ENCODE data around the gene LRBA. TPM values are rescaled to one million over a fixed set of nuclear protein-coding genes. Genes with fewer than 3 reads are reported as not detected.

The LRBA gene
- total and polyA plus RNA-seq, 2 donors (not counting 3 experiments of a cell fraction or from before 2014, with no cell fraction given): 18.0 to 35.1 TPM

DNA sequence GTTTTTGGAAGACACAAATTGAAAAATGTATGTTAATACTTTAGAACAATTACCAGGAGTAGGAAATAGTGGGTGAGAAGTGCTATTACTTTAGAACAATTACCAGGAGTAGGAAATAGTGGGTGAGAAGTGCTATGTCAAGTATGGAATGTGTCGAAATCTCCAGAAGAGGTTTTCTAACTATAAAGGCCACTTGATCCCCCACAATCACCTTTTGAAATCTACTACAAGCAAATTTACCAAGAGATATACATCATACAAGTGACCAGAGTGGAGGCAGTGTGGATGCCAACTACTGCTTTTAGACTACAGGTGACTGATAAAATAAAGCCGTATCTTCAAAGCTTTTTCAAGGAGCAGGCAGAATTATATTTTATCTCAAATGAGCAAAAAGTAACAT lies 390.1 kb downstream of the LRBA start:
- FAIRE-seq: no peak
- no peaks in the 10 kb centered on the region for H3K9me3 ChIP-seq (replicated peaks; ENCODE audit: control insufficient read depth, insufficient read depth, low read length)
- H3K79me2 ChIP-seq (ENCODE audit: control insufficient read depth, insufficient read depth, low read length): no peaks in the 10 kb centered on the region
- POLR2A ChIA-PET: no interaction called here
- no peak overlapping the region for H3K9ac ChIP-seq (replicated peaks; ENCODE audit: extremely low read depth, insufficient read depth, low read length)
- TF ChIP-seq, protein P1, sequence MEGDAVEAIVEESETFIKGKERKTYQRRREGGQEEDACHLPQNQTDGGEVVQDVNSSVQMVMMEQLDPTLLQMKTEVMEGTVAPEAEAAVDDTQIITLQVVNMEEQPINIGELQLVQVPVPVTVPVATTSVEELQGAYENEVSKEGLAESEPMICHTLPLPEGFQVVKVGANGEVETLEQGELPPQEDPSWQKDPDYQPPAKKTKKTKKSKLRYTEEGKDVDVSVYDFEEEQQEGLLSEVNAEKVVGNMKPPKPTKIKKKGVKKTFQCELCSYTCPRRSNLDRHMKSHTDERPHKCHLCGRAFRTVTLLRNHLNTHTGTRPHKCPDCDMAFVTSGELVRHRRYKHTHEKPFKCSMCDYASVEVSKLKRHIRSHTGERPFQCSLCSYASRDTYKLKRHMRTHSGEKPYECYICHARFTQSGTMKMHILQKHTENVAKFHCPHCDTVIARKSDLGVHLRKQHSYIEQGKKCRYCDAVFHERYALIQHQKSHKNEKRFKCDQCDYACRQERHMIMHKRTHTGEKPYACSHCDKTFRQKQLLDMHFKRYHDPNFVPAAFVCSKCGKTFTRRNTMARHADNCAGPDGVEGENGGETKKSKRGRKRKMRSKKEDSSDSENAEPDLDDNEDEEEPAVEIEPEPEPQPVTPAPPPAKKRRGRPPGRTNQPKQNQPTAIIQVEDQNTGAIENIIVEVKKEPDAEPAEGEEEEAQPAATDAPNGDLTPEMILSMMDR (IDR thresholded peaks at IDR 0.05; ENCODE audit: extremely low read depth in 1 of 2, insufficient read depth in 1 of 2, low read depth in 1 of 2, low read length in 2 of 2): no peak
- TF ChIP-seq GATA2 (IDR thresholded peaks at IDR 0.05; ENCODE audit: insufficient read depth, insufficient read length, low read depth, low read length) (no peak), MAX (IDR thresholded peaks at IDR 0.05; ENCODE audit: insufficient read depth, insufficient read length) (no peak), FOS (IDR thresholded peaks at IDR 0.05; ENCODE audit: borderline replicate concordance, insufficient read depth, low read length) (no peak), POLR2AphosphoS5 (IDR thresholded peaks at IDR 0.05; ENCODE audit: insufficient read depth, low read depth, low read length) (no peak), EZH2 (IDR thresholded peaks at IDR 0.05; ENCODE audit: borderline replicate concordance, low read depth, low read length, severe bottlenecking) (no peak), POLR2A (IDR thresholded peaks at IDR 0.05; ENCODE audit: low read depth, low read length) (no peak), MYC (IDR thresholded peaks at IDR 0.05; ENCODE audit: low read depth, low read length) (no peak), JUN (IDR thresholded peaks at IDR 0.05; ENCODE audit: borderline replicate concordance, insufficient read depth, insufficient read length, low read depth) (no peak)
- CTCF ChIA-PET: interaction anchor here (0.7 kb wide), 1 partner anchor 19 kb away, joined by 3 read pairs; no protein-coding TSS in a partner anchor
- no peaks in the 10 kb centered on the region for H3K9me1 ChIP-seq (replicated peaks; ENCODE audit: control insufficient read depth, extremely low read depth, insufficient read depth, low read length)
- no TSS peak for BruUV-seq (replicated peaks)
- no peaks in the 10 kb centered on the region for H3K4me1 ChIP-seq (ENCODE audit: control insufficient read depth, extremely low read depth, insufficient read depth, low read length)
- no peak overlapping the region for H2AFZ ChIP-seq (ENCODE audit: low read depth, low read length)
- H3K27me3 ChIP-seq (ENCODE audit: control insufficient read depth in 2 of 2, insufficient read depth in 2 of 2, low read length in 2 of 2): no peaks in the 10 kb centered on the region
- DNase-seq (ENCODE audit: low read depth, low spot score): no peak
- intact Hi-C loops (cut with micrococcal nuclease) (no loop called here), dilution Hi-C loops (cut with MboI; ENCODE audit: extremely low pct_ligation_motif_present, low sequenced_read_pairs) (no loop called here)
- H4K20me1 ChIP-seq (replicated peaks; ENCODE audit: control insufficient read depth, extremely low read depth, insufficient read depth, low read length): no peaks in the 10 kb centered on the region
- H3K4me2 ChIP-seq (ENCODE audit: insufficient read depth, low read length): no peak overlapping the region
- no peak overlapping the region for H3K27ac ChIP-seq (ENCODE audit: insufficient read depth, low read depth, low read length)
- H3K36me3 ChIP-seq (ENCODE audit: control insufficient read depth in 2 of 2, extremely low read depth in 1 of 2, insufficient read depth in 2 of 2, low read length in 2 of 2): no peaks in the 10 kb centered on the region
- H3K4me3 ChIP-seq (replicated peaks in 1 of 3; ENCODE audit: insufficient read depth in 1 of 3, low read depth in 1 of 3, low read length in 3 of 3): no peak overlapping the region
